ENCODE measurements around the gene PDE9A.

The PDE9A gene

GRCh38 chr21:42781971-42782722 lies 128.7 kb downstream of the PDE9A start:
- no peak for DNase-seq (ENCODE audit: extremely low spot score)
- TF ChIP-seq CTCF (IDR thresholded peaks at IDR 0.05; ENCODE audit: control extremely low read depth, extremely low read depth, low read depth, missing control alignments): no peak
- ChIA-PET POLR2A (no interaction called here), CTCF (no interaction called here)

GRCh38 chr21:42782723-42783242 lies 129.4 kb downstream of the PDE9A start:
- no peak for TF ChIP-seq CTCF (IDR thresholded peaks at IDR 0.05; ENCODE audit: control extremely low read depth, extremely low read depth, low read depth, missing control alignments)
- no peak for DNase-seq (ENCODE audit: extremely low spot score)
- CTCF ChIA-PET: no interaction called here
- POLR2A ChIA-PET: no interaction called here

GRCh38 chr21:42784276-42784675 lies 130.9 kb downstream of the PDE9A start:
- CTCF ChIA-PET: no interaction called here
- POLR2A ChIA-PET: no interaction called here
- no peak for TF ChIP-seq CTCF (IDR thresholded peaks at IDR 0.05; ENCODE audit: control extremely low read depth, extremely low read depth, low read depth, missing control alignments)
- DNase-seq (ENCODE audit: extremely low spot score): no peak

GRCh38 chr21:42784896-42785451 lies 131.6 kb downstream of the PDE9A start:
- TF ChIP-seq CTCF (IDR thresholded peaks at IDR 0.05; ENCODE audit: control extremely low read depth, extremely low read depth, low read depth, missing control alignments): no peak
- CTCF ChIA-PET: no interaction called here
- no peak for DNase-seq (ENCODE audit: extremely low spot score)
- POLR2A ChIA-PET: no interaction called here

GRCh38 chr21:42785666-42786427 lies 132.4 kb downstream of the PDE9A start:
- TF ChIP-seq CTCF (IDR thresholded peaks at IDR 0.05; ENCODE audit: control extremely low read depth, extremely low read depth, low read depth, missing control alignments): no peak
- POLR2A ChIA-PET: no interaction called here
- CTCF ChIA-PET: no interaction called here
- DNase-seq (ENCODE audit: extremely low spot score): no peak

- CTCF ChIA-PET: no interaction called here
- no peak for DNase-seq (ENCODE audit: extremely low spot score)
- TF ChIP-seq CTCF (IDR thresholded peaks at IDR 0.05; ENCODE audit: control extremely low read depth, extremely low read depth, low read depth, missing control alignments): no peak
- POLR2A ChIA-PET: no interaction called here
Observed at GRCh38 chr21:42786884-42787283, 133.5 kb downstream of the PDE9A start.
